ENCODE measurements around the gene CAMK2B.
A peak's percentile ranks its signal among the peaks of the same experiment; 100 is the strongest.

CAMK2B gene

GRCh38 chr7:44307301-44307900, 18.0 kb downstream of the CAMK2B start:
- DNase-seq: no peak
- Histone ChIP-seq H3K4me3 (ENCODE audit: low read length) (no peak overlapping the region), H3K4me1 (ENCODE audit: low read length) (peaks cover 8% of the 10 kb centered on the region), H3K9me3 (replicated peaks; ENCODE audit: insufficient read depth, low read length) (no peaks in the 10 kb centered on the region), H3K27me3 (replicated peaks; ENCODE audit: insufficient read depth, low read length) (peaks cover 9% of the 10 kb centered on the region), H3K79me2 (ENCODE audit: low read length) (no peaks in the 10 kb centered on the region), H3K9me2 (replicated peaks; ENCODE audit: insufficient read depth, low read length) (no peaks in the 10 kb centered on the region), H3F3A (ENCODE audit: insufficient read depth, low read length) (no peaks in the 10 kb centered on the region), H3K27ac (ENCODE audit: low read length) (no peak overlapping the region), H4K20me1 (ENCODE audit: insufficient read depth, low read length) (no peaks in the 10 kb centered on the region), H2AFZ (ENCODE audit: low read length) (no peak overlapping the region), H3K9ac (ENCODE audit: low read length) (no peak overlapping the region), H3K36me3 (replicated peaks; ENCODE audit: insufficient read depth, low read length) (no peaks in the 10 kb centered on the region), H3K4me2 (ENCODE audit: low read depth, low read length) (no peak overlapping the region)
- peak; percentile 36 for TF ChIP-seq CTCF (IDR thresholded peaks at IDR 0.05; ENCODE audit: low read length)
- TF ChIP-seq EZH2 (optimal IDR thresholded peaks at IDR 0.05; ENCODE audit: low read depth, low read length): no peak
- no peak for TF ChIP-seq EZH2phosphoT487 (IDR thresholded peaks at IDR 0.05; ENCODE audit: low read length)

GRCh38 chr7:44306606-44307005, 18.8 kb downstream of the CAMK2B start:
- Histone ChIP-seq H3K9ac (ENCODE audit: low read length) (no peak overlapping the region), H3K4me2 (ENCODE audit: low read depth, low read length) (no peak overlapping the region), H3K36me3 (replicated peaks; ENCODE audit: insufficient read depth, low read length) (no peaks in the 10 kb centered on the region), H3K27ac (ENCODE audit: low read length) (no peak overlapping the region), H3K9me3 (replicated peaks; ENCODE audit: insufficient read depth, low read length) (no peaks in the 10 kb centered on the region), H3K79me2 (ENCODE audit: low read length) (no peaks in the 10 kb centered on the region), H3K4me3 (ENCODE audit: low read length) (no peak overlapping the region), H3K27me3 (replicated peaks; ENCODE audit: insufficient read depth, low read length) (peaks cover 9% of the 10 kb centered on the region), H2AFZ (ENCODE audit: low read length) (no peak overlapping the region), H3K4me1 (ENCODE audit: low read length) (peaks cover 8% of the 10 kb centered on the region), H4K20me1 (ENCODE audit: insufficient read depth, low read length) (no peaks in the 10 kb centered on the region), H3F3A (ENCODE audit: insufficient read depth, low read length) (no peaks in the 10 kb centered on the region), H3K9me2 (replicated peaks; ENCODE audit: insufficient read depth, low read length) (no peaks in the 10 kb centered on the region)
- TF ChIP-seq CTCF (IDR thresholded peaks at IDR 0.05; ENCODE audit: low read length): no peak
- TF ChIP-seq EZH2phosphoT487 (IDR thresholded peaks at IDR 0.05; ENCODE audit: low read length): no peak
- no peak for TF ChIP-seq EZH2 (optimal IDR thresholded peaks at IDR 0.05; ENCODE audit: low read depth, low read length)
- no peak for DNase-seq

GRCh38 chr7:44305564-44306507, 19.6 kb downstream of the CAMK2B start:
- Histone ChIP-seq H3K79me2 (ENCODE audit: low read length) (no peaks in the 10 kb centered on the region), H3K27me3 (replicated peaks; ENCODE audit: insufficient read depth, low read length) (peaks cover 9% of the 10 kb centered on the region), H3K4me1 (ENCODE audit: low read length) (peaks cover 8% of the 10 kb centered on the region), H4K20me1 (ENCODE audit: insufficient read depth, low read length) (no peaks in the 10 kb centered on the region), H3K4me3 (ENCODE audit: low read length) (no peak overlapping the region), H3K27ac (ENCODE audit: low read length) (no peak overlapping the region), H3F3A (ENCODE audit: insufficient read depth, low read length) (no peaks in the 10 kb centered on the region), H3K36me3 (replicated peaks; ENCODE audit: insufficient read depth, low read length) (no peaks in the 10 kb centered on the region), H3K9me3 (replicated peaks; ENCODE audit: insufficient read depth, low read length) (no peaks in the 10 kb centered on the region), H3K9ac (ENCODE audit: low read length) (no peak overlapping the region), H3K9me2 (replicated peaks; ENCODE audit: insufficient read depth, low read length) (no peaks in the 10 kb centered on the region), H2AFZ (ENCODE audit: low read length) (no peak overlapping the region), H3K4me2 (ENCODE audit: low read depth, low read length) (no peak overlapping the region)
- TF ChIP-seq CTCF (IDR thresholded peaks at IDR 0.05; ENCODE audit: low read length): no peak
- no peak for TF ChIP-seq EZH2phosphoT487 (IDR thresholded peaks at IDR 0.05; ENCODE audit: low read length)
- no peak for TF ChIP-seq EZH2 (optimal IDR thresholded peaks at IDR 0.05; ENCODE audit: low read depth, low read length)
- DNase-seq: no peak

Measured in MM.1S (cell line).